ENCODE data around the gene IGFLR1. TPM values are rescaled to one million over a fixed set of nuclear protein-coding genes. Genes with fewer than 3 reads are reported as not detected.

The IGFLR1 gene
- total and polyA plus RNA-seq, 8 donors = 1.3 to 17.3 (median 7.3) TPM

- H3K27ac ChIP-seq = no peak overlapping the region
- ATAC-seq (no peak), FAIRE-seq (no peak), DNase-seq (peak in 2 of 6 donors; percentile 30 to 60)
- no peaks in the 10 kb centered on the region for H3K4me1 ChIP-seq
- H3K36me3 ChIP-seq = peaks cover 10 to 62% (median 44%) of the 10 kb centered on the region in 3 donors
- H3K27me3 ChIP-seq = no peaks in the 10 kb centered on the region
- no peak overlapping the region for H3K4me3 ChIP-seq
- 90 to 92% methylated on average over 17 to 21 of the region's 21 CpGs for WGBS, 2 donors
- intact Hi-C loops (cut with DNase I) = no loop called here
- no peaks in the 10 kb centered on the region for H3K9me3 ChIP-seq
- TF ChIP-seq CTCF (IDR thresholded peaks at IDR 0.05) = no peak
These were observed 10.4 kb downstream of the IGFLR1 start for GRCh38 chr19:35731779-35732405.

DNA sequence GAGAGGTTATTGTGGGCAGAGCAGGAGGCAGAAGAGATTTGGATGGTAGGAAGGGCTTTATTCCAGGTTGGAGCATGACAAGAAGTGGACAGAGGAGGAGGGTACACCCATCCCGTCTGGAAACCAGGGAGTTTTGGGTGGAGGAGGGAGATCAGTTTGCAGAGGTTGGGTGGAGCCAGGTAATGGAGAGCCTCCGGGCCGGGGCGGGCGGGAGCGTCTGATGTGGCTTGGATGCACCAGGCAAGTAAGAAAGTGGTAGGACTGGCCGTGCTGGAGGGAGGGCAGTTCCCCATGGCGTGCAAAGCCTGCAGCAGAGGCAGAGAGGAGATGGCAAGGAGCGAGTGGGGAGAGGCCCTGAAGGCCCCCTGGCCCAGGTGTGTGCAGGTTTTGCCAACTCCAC is 10.9 kb downstream of the IGFLR1 start:
- Histone ChIP-seq H3K4me3 (no peak overlapping the region), H3K27me3 (no peaks in the 10 kb centered on the region), H3K4me1 (no peaks in the 10 kb centered on the region), H3K9me3 (no peaks in the 10 kb centered on the region), H3K36me3 (peaks cover 11 to 62% (median 49%) of the 10 kb centered on the region in 3 donors), H3K27ac (no peak overlapping the region)
- peak in 1 of 6 donors; percentile 55 for DNase-seq
- no peak for ATAC-seq
- no peak for TF ChIP-seq CTCF (IDR thresholded peaks at IDR 0.05)
- intact Hi-C loops (cut with DNase I) = no loop called here
- FAIRE-seq = no peak
- 89 to 90% methylated on average over 9 of the region's 9 CpGs for WGBS, 2 donors

DNA sequence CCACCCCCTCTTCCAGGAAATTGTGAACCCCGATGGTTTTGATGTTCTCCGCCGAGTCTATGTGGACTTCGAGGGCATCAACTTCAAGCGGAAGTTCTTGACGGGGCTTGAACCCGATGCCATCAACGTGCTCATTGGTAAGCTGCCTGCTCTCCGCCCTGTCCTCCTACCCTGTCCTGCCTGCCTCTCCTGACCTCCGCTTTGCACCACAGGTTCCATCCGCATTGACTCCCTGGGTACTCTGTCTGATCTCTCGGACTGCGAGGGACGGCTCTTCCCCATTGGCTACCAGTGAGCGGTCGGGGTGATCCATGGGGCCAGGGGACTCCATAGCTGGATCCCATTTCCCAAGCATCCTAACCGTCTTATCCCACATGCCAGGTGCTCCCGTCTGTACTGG is 11.9 kb downstream of the IGFLR1 start:
- no peak overlapping the region for H3K27ac ChIP-seq
- no peak for FAIRE-seq
- TF ChIP-seq CTCF (IDR thresholded peaks at IDR 0.05) = no peak
- no peaks in the 10 kb centered on the region for H3K4me1 ChIP-seq
- no peak for DNase-seq
- H3K4me3 ChIP-seq = no peak overlapping the region
- peaks cover 11 to 73% (median 58%) of the 10 kb centered on the region in 3 donors for H3K36me3 ChIP-seq
- H3K9me3 ChIP-seq = no peaks in the 10 kb centered on the region
- no peak for ATAC-seq
- no peaks in the 10 kb centered on the region for H3K27me3 ChIP-seq
- intact Hi-C loops (cut with DNase I) = no loop called here
- 94 to 95% methylated on average over 18 of the region's 18 CpGs for WGBS, 2 donors

DNA sequence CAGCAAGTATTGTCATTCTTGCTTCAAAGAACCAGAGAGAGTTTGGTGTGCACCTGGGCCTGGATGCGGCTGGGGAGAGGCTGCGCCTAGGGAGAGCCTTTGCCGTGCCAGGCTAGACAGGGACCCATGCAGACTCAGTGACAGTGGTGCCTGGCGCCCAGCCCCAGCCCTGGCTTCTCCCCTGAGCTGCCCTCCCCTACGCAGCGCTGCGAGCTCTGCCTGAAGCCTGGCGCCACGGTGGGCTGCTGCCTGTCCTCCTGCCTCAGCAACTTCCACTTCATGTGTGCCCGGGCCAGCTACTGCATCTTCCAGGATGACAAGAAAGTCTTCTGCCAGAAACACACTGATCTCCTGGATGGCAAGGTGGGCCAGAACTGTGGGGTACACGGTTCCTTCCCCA is 12.5 kb downstream of the IGFLR1 start:
- ATAC-seq (no peak), DNase-seq (peak in 1 of 6 donors; percentile 67), FAIRE-seq (no peak)
- Histone ChIP-seq H3K9me3 (no peaks in the 10 kb centered on the region), H3K36me3 (peaks cover 11 to 78% (median 63%) of the 10 kb centered on the region in 3 donors), H3K4me1 (no peaks in the 10 kb centered on the region), H3K4me3 (no peak overlapping the region), H3K27me3 (no peaks in the 10 kb centered on the region), H3K27ac (no peak overlapping the region)
- 94 to 96% methylated on average over 11 of the region's 11 CpGs for WGBS, 2 donors
- intact Hi-C loops (cut with DNase I) = loop anchor here in 1 of 3 donors (10.0 kb wide), 1 partner anchor 185 kb away; the partner anchor contains the start of gene TMEM147
- TF ChIP-seq CTCF (IDR thresholded peaks at IDR 0.05) = no peak

GRCh38 chr19:35729021-35729420 is 13.2 kb downstream of the IGFLR1 start:
- no peaks in the 10 kb centered on the region for H3K4me1 ChIP-seq
- intact Hi-C loops (cut with DNase I) = loop anchor here in 1 of 3 donors (10.0 kb wide), 1 partner anchor 184 kb away; the partner anchor contains the start of gene TMEM147
- FAIRE-seq = no peak
- ATAC-seq = no peak
- no peak overlapping the region for H3K4me3 ChIP-seq
- H3K9me3 ChIP-seq = no peaks in the 10 kb centered on the region
- TF ChIP-seq CTCF (IDR thresholded peaks at IDR 0.05) = no peak
- H3K27me3 ChIP-seq = no peaks in the 10 kb centered on the region
- peak in 1 of 6 donors; percentile 28 for DNase-seq
- peaks cover 11 to 86% (median 71%) of the 10 kb centered on the region in 3 donors for H3K36me3 ChIP-seq
- 88 to 90% methylated on average over 18 of the region's 18 CpGs for WGBS, 2 donors
- H3K27ac ChIP-seq = no peak overlapping the region

Data from pancreas (tissue), 10 donors.